ENCODE measurements around the gene ADAM10.
A peak's percentile ranks its signal among the peaks of the same experiment; 100 is the strongest.
"Not testable (repeated sequence)": the region's sequence is repeated elsewhere in the genome, so short reads cannot be mapped to it uniquely, and the experiment has no call there.

Gene ADAM10

GRCh38 chr15:58773024-58773423 is 23.5 kb upstream of the ADAM10 start:
- no peak overlapping the region for H2AFZ ChIP-seq
- peaks cover 18% of the 10 kb centered on the region for H3K79me2 ChIP-seq
- no peaks in the 10 kb centered on the region for H3K36me3 ChIP-seq (ENCODE audit: control insufficient read depth, insufficient read depth, low read length)
- TF ChIP-seq CTCF (IDR thresholded peaks at IDR 0.05): no peak
- no peaks in the 10 kb centered on the region for H3K27me3 ChIP-seq (ENCODE audit: control insufficient read depth, insufficient read depth, low read length)
- H3K4me1 ChIP-seq: peaks cover 8% of the 10 kb centered on the region
- H3K9ac ChIP-seq: no peak overlapping the region
- peak overlapping the region; percentile 87 for H3K4me2 ChIP-seq (ENCODE audit: low read length)
- H3K4me3 ChIP-seq (ENCODE audit: low read depth, low read length): no peak overlapping the region
- H3K9me3 ChIP-seq (ENCODE audit: control insufficient read depth, low read length): no peaks in the 10 kb centered on the region
- no peak overlapping the region for H3K27ac ChIP-seq

DNA sequence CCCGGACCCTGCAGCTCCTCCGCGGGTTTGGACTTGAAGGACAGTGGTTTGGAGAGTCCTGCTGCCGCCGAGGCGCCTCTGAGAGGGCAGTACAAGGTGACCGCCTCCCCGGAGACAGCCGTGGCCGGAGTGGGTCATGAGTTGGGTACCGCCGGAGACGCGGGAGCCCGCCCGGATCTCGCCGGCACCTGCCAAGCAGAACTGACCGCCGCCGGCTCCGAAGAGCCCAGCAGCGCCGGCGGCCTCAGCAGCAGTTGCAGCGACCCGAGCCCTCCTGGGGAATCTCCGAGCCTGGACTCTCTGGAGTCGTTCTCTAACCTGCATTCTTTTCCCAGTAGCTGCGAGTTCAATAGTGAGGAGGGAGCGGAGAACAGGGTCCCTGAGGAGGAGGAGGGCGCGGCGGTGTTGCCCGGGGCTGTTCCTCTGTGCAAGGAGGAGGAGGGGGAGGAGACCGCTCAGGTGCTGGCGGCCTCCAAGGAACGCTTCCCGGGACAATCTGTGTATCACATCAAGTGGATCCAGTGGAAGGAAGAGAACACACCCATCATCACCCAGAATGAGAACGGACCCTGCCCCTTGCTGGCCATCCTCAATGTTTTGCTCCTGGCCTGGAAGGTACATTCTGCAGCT is 22.2 kb upstream of the ADAM10 start:
- peak overlapping the region; percentile 84 for H3K4me3 ChIP-seq (ENCODE audit: low read depth, low read length)
- peak overlapping the region; percentile 95 for H3K27ac ChIP-seq
- no peaks in the 10 kb centered on the region for H3K27me3 ChIP-seq (ENCODE audit: control insufficient read depth, insufficient read depth, low read length)
- H3K4me2 ChIP-seq (ENCODE audit: low read length): peak overlapping the region; percentile 87
- H3K4me1 ChIP-seq: peaks cover 8% of the 10 kb centered on the region
- peaks cover 16% of the 10 kb centered on the region for H3K79me2 ChIP-seq
- no peaks in the 10 kb centered on the region for H3K36me3 ChIP-seq (ENCODE audit: control insufficient read depth, insufficient read depth, low read length)
- peak overlapping the region; percentile 96 for H2AFZ ChIP-seq
- no peak for TF ChIP-seq CTCF (IDR thresholded peaks at IDR 0.05)
- peak overlapping the region; percentile 97 for H3K9ac ChIP-seq
- H3K9me3 ChIP-seq (ENCODE audit: control insufficient read depth, low read length): no peaks in the 10 kb centered on the region

DNA sequence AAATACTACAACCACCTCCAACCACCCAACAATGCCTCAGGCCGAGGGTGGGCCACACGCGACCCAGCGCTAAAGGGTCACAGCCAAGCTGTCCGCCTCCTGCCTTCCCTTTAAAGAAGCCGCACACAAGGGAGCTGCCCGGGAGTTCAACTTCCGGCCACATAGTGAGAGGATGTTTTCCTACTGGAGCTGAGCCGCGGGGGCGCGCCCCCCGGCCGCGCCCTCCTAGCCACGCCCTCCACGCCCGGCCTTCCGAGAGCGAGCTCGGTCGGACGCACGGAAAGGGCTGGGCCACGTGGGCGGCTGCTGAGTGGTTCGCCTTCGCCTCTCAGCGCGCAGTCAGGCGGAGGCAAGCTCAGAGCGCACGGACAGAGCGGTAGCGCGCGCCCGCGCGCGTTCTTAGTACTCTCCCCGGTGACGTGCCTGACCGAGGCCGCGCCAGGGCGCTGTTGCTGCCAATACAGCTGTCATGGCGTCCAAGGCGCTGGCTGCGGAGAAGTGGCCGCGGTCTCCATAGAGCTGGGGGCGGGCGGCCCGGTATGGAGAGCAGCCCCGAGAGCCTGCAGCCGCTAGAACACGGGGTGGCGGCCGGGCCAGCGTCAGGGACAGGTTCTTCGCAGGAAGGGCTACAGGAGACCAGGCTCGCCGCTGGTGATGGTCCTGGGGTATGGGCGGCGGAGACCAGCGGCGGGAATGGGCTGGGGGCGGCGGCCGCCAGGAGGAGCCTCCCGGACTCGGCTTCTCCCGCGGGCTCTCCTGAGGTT is 21.5 kb upstream of the ADAM10 start, which contains the start of gene MINDY2:
TSS of gene MINDY2 (plus strand) at position 446 of the 764 bp plus-strand sequence. CDS start at position 540, 94 bp downstream.
- peak within 1 kb of the TSS; percentile 97 for H3K9ac ChIP-seq
- peak within 1 kb of the TSS; percentile 95 for H3K27ac ChIP-seq
- H3K4me2 ChIP-seq (ENCODE audit: low read length): peak within 1 kb of the TSS; percentile 87
- peak within 1 kb of the TSS; percentile 84 for H3K4me3 ChIP-seq (ENCODE audit: low read depth, low read length)
- H3K27me3 ChIP-seq (ENCODE audit: control insufficient read depth, insufficient read depth, low read length): no peaks in the 10 kb centered on the region
- H3K79me2 ChIP-seq: peaks cover 13% of the 10 kb centered on the region
- H3K4me1 ChIP-seq: peaks cover 8% of the 10 kb centered on the region
- TF ChIP-seq CTCF (IDR thresholded peaks at IDR 0.05): peak; percentile 27
- H3K36me3 ChIP-seq (ENCODE audit: control insufficient read depth, insufficient read depth, low read length): no peaks in the 10 kb centered on the region
- H3K9me3 ChIP-seq (ENCODE audit: control insufficient read depth, low read length): no peaks in the 10 kb centered on the region
- H2AFZ ChIP-seq: peak within 1 kb of the TSS; percentile 96

GRCh38 chr15:58770519-58770856 is 21.0 kb upstream of the ADAM10 start:
- H3K4me1 ChIP-seq: peaks cover 8% of the 10 kb centered on the region
- no peak for TF ChIP-seq CTCF (IDR thresholded peaks at IDR 0.05)
- H3K9ac ChIP-seq: no peak overlapping the region
- H3K9me3 ChIP-seq (ENCODE audit: control insufficient read depth, low read length): no peaks in the 10 kb centered on the region
- peaks cover 9% of the 10 kb centered on the region for H3K79me2 ChIP-seq
- no peaks in the 10 kb centered on the region for H3K36me3 ChIP-seq (ENCODE audit: control insufficient read depth, insufficient read depth, low read length)
- peak overlapping the region; percentile 95 for H3K27ac ChIP-seq
- peak overlapping the region; percentile 85 for H3K4me2 ChIP-seq (ENCODE audit: low read length)
- peak overlapping the region; percentile 84 for H3K4me3 ChIP-seq (ENCODE audit: low read depth, low read length)
- H2AFZ ChIP-seq: peak overlapping the region; percentile 93
- H3K27me3 ChIP-seq (ENCODE audit: control insufficient read depth, insufficient read depth, low read length): no peaks in the 10 kb centered on the region

GRCh38 chr15:58768601-58769004 is 19.1 kb upstream of the ADAM10 start:
- not testable (repeated sequence) for H2AFZ ChIP-seq; H3K79me2 ChIP-seq; H3K27ac ChIP-seq; H3K27me3 ChIP-seq (ENCODE audit: control insufficient read depth, insufficient read depth, low read length); H3K9me3 ChIP-seq (ENCODE audit: control insufficient read depth, low read length); H3K4me3 ChIP-seq (ENCODE audit: low read depth, low read length); H3K36me3 ChIP-seq (ENCODE audit: control insufficient read depth, insufficient read depth, low read length); H3K9ac ChIP-seq; H3K4me2 ChIP-seq (ENCODE audit: low read length); H3K4me1 ChIP-seq

Measured in parathyroid adenoma (tissue), 2 donors.